Measurements from ENCODE around the gene CAPN2.

- no peak for TF ChIP-seq CTCF (IDR thresholded peaks at IDR 0.05 in 8 of 11, conservative IDR thresholded peaks at IDR 0.05 in 3 of 11)
- no peak for TF ChIP-seq POLR2A (IDR thresholded peaks at IDR 0.05)
These were observed 98.2 kb downstream of the CAPN2 start for GRCh38 chr1:223810586-223810985.

Data from spleen (tissue), 7 donors.